HG02642 (cell line): Measurements from ENCODE around the gene TBPL1.

Experiments
- ATAC-seq: cut with Tn5 transposase; IDR thresholded peaks from one replicate; pipeline ENCODE4 v1.9.1; 2021; ENCODE audit warnings: mild to moderate bottlenecking; ENCODE audit not compliant: unreplicated experiment, poor library complexity

Gene TBPL1

DNA sequence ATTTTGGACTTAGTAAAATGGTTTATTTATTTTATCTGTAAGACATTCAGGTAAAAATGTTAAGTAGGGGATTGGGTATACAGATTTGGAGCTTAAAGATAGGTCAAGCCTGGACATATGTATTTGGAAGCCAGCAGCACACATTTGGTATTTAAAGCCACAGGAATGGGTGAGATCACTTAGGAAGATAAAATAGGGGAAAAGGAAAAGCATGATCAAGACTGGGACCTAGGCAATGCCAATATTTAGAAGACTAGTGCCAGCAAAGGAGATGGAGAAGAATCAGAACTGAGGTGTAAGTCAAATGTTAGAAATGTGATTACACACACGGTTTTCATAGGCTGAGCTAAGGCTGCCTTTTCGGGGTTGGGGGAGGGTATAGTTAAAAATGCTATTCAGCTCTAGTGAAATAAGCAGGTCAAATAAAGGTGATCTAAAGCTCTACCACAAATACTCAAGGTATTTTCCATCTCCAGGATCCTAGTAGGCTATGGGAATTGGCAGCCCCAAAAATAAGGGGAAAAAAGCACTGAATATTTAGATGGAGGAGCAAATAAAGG, 78.8 kb downstream of the TBPL1 start:
- no peak for ATAC-seq

DNA sequence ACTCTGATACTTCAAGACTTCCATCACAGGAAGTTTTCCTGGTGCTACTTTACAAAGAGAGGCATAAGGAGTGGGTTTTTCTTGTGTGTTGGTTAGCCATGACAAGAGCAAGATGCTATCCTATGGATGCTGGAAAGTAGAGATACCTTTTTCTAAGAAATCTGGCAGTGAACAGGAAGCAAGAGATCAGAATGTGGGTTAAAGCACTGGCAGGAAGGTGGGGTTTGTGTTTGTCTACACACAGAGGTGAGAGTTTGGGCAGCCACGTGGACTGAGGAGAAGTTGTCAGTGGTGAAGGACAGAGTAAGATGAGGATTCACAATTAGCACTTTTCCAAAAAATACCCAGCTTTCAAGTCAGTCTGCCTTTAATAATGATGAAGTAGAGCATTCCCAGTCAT, 81.5 kb downstream of the TBPL1 start:
- ATAC-seq, result no peak

DNA sequence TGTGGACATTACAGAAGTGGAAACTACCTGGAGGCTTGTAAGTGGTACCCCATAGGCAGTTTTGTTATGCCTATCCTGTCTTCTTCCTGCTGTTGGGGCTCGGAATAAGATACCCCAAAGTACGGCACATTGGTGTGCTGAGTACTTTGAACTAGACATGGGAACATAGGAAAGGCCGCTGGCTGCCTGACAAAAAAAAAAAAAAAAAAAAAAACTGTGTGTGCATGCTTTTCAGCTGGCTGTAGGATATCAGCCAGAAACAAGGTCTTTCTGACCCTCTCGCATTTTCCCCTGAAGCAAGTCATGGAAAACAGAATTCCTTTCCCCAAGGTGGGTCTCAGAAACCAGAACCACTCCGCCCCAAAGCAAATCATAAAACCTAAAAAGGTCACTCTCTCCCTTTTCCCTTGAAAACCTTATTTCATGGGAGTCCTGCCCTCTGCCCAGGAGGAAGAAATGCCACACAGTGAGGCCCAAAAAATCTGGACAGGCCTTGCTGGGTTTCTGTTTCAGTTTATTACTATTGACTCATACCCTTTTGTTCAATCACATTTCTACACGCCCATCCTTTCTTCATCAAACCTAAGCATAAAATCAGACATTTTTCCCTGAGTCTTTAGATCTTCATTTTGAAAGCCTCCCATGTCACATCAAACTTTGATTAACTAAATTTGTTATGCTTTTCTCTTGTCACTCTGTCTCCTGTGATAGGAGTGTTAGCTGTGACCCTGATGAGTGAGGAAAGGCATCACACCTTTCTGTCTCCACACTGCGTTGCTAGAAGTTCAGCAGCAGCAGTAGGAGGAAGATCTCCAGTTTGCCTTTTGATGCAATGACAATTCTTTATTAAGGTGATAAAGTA, 82.2 kb downstream of the TBPL1 start:
- no peak for ATAC-seq

GRCh38 chr6:134035823-134036296, 82.8 kb downstream of the TBPL1 start:
- ATAC-seq, result no peak

GRCh38 chr6:134039116-134039515, 86.1 kb downstream of the TBPL1 start:
- ATAC-seq, result no peak
